ENCODE measurements around the gene GPR107.

DNA sequence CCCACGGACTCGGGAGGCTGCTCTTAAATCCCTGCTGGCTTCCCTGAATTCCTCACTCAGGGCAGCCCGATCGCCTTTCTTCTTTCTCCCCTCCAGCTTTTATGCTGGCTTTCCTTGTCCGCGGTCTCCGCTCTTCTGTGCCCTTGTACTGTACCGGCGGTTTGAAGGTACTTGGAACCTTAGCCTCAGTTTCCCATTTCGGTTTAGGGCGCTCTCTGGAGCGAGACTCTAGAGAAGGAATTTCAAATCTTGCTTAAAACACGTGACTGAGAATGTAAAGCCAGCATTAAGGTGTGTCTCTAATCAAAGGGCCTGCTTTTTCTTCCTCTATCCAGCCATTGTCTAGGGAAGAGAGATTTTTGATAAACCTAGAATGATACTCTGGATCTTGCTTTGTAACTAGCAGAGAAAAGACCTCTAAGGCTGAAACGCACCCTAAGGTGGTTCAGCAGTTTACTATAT lies 650 bp downstream of the GPR107 start:
- TF ChIP-seq CTCF (IDR thresholded peaks at IDR 0.05; ENCODE audit: poor library complexity) (no peak), EZH2 (IDR thresholded peaks at IDR 0.05; ENCODE audit: borderline replicate concordance) (no peak)

Measured in hepatocyte (in vitro differentiated cells).